ENCODE results near the gene ASIC4.

The ASIC4 gene

GRCh38 chr2:219532378-219532649, 18.0 kb downstream of the ASIC4 start:
- DNase-seq (ENCODE audit: extremely low read depth in 1 of 2, low read depth in 1 of 2): no peak

DNA sequence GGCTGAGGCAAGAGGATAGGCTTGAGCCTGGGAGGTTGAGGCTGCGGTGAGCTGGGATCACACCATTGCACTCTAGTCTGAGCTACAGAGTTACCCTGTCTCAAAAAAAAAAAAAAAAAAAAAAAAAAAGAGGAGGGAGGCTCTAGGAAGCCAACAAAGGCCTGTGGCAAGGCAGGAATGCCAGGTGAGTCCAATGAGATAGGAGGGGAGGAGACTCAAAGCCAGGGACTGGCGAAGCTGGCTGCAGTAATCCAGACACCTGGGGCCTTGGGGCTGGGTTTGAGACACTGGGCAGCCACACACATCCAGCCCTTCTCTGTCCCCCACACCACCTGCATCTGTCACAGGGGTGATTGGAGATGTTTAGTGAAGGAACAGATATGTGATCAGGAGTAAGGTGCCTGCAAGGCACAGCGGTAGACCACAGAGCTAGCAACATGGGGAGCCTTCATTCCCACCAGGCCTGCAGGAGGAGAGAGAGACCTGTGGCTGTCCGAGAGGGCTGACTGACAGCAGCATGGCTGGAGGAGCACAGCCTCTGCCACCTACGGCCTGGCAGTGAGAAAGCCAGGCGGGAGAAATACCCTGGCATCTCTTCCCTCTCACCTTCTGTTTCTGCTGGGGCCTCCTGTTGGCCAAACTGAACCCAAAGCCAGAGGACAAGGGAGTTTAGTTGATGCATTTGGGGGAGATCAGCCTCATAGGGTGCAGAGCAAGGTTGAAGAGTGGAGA, 19.8 kb downstream of the ASIC4 start:
- no peak for DNase-seq (ENCODE audit: extremely low read depth in 1 of 2, low read depth in 1 of 2)

- no peak for DNase-seq (ENCODE audit: extremely low read depth in 1 of 2, low read depth in 1 of 2)
Measured at GRCh38 chr2:219536425-219536824, 22.1 kb downstream of the ASIC4 start.

DNA sequence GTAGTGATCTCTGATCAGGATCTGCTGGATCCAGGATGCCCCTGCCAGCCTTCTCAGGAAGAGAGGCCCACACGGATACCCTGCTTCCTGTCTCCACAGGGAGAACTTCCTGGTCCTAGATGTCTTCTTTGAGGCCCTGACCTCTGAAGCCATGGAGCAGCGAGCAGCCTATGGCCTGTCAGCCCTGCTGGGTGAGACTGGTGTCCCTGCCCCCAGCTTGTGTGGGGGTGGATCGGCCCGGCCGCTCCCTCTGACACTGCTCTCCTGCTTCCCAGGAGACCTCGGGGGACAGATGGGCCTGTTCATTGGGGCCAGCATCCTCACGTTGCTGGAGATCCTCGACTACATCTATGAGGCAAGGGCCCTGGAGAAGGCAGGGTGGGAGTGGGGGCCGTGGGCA, 22.7 kb downstream of the ASIC4 start:
- DNase-seq (ENCODE audit: extremely low read depth in 1 of 2, low read depth in 1 of 2): no peak

DNA sequence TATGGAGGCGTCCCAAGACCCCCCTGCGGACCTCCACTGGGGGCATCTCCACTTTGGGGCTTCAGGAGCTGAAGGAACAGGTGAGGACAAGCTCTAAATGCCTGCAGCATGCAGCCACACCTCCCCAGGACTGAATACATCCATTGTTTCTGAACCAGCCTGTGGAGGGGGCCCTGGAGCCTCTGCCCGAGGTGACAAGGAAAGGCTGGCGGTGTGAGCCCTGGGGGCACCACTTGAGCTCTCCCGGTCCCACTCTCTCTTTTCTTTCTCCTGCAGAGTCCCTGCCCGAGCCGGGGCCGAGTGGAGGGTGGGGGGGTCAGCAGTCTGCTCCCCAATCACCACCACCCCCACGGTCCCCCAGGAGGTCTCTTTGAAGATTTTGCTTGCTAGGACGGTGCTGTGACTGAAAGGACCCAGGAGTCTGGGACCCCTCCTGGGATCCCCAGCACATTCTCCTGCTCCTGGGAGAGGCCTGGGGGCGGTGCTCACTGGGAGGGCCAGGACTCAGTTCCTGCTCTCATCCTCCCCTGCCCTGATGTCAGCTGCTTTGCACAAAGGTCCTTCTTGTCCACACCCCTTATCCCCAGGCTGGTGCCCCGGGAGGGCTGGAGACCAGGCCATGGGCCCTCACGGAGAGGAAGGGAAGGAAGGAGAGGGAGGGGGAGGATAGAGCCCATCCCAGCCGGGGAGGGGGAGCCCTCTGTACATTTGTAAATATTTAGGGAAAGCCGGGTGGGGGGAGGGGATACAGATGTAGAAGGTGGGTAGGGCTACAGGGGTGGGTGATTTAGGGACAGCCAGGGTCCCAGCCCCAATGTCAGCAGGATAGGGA, 23.6 kb downstream of the ASIC4 start:
- no peak for DNase-seq (ENCODE audit: extremely low read depth in 1 of 2, low read depth in 1 of 2)

DNA sequence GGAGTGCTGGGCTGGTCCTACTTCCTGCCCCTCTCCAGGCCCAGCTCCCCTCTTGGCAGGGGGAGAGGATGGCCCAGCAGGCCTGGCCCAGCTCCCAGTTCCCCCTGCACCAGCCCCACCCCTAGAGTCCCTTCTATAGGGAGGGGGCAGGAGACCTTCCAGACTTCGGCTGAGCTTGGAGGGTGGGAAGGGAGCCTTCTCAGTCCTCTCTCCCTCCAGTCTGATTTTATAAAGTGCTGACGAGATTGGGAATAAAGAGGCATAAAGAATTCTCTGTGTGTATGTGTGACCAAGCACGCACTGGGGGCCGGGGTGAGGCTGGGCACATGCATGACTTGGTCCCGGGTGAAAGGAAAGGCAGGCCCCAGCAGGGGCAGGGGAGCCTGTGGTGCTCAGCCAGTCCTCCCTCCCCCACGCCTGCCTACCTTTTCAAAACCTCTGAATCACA, 24.2 kb downstream of the ASIC4 start:
- DNase-seq (ENCODE audit: extremely low read depth in 1 of 2, low read depth in 1 of 2): no peak

DNA sequence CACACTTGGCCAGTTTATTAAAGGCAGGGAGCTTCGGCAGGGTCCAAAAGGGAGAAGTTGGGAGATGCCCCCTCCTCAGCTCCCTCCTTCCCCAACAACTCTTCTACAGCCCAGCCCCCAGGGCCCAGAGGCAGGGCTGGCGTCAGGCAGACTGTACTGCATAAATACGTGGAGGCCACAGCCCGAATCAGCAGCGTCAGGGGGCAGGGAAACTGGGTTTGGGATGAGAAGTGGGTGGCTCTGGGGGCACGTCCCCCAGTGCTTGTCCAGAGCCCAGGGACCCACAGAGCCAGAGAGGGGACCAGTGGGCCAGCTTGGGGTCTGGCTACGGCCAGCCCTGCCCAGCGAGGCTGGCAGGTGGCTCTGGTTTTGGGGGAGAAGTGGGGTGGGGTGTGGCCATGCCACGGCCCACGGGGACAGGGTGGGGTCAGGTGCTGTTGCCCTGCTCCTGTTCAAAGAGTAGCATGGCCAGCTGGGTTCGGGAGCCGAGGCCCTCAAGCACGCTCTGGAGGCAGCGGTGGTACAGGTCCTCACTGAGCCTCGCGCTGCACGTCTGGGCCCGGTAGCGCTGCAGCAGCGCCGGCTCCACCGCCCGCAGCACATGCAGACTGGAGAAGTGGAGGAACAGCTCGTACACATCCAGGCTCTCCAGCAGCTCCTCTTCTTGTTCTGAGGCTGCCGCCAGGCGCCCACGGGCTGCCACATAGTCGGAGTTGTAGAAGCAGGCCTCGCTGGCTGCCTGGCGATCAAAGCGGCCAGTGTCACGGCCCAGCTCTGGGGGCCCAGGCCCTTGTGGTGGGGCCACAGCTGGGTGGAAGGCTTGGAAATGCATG, 24.9 kb downstream of the ASIC4 start:
- no peak for DNase-seq (ENCODE audit: extremely low read depth in 1 of 2, low read depth in 1 of 2)

DNA sequence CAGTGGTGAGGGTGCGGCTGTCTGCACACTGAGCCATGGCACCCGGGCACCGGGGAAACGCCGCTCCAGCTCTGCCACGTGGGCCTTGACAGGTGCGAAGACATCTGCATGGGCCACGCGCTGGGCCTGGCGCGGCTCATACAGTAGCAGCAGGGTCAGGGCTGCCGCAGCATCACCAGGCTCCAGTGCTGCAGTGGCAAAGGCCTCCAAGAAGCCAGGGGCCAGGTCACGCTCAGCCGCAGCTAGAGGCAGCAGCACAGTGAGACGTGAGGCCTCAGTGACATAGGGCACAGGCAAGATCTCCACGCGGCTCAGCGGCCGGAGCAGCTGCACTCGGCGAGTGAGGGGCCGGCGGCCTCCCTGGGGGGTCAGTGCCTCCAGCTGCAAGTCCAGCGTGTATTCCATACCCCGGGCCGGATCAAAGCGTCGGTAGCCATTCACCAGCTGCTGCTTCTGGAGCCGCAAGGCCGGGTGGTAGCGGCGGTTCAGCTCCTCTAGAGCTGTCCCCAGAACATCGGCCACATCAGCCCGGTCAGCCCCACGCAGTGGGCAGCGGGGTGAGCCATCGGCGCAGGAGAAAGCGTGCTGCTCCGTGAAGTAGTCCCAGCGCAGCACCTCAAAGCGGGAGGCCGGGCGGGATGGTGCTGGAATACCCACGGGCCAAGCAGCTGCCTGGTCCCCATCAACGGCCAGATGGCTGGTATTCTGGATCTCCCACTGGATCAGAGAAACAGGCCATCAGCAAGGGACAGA, 25.8 kb downstream of the ASIC4 start:
- DNase-seq (ENCODE audit: extremely low read depth in 1 of 2, low read depth in 1 of 2): no peak

GRCh38 chr2:219540784-219541504, 26.7 kb downstream of the ASIC4 start:
- no peak for DNase-seq (ENCODE audit: extremely low read depth in 1 of 2, low read depth in 1 of 2)

GRCh38 chr2:219541611-219542180, 27.4 kb downstream of the ASIC4 start:
- peak; percentile 70 to 82 for DNase-seq (ENCODE audit: extremely low read depth in 1 of 2, low read depth in 1 of 2)

GRCh38 chr2:219542931-219543595, 28.8 kb downstream of the ASIC4 start:
- DNase-seq (ENCODE audit: extremely low read depth in 1 of 2, low read depth in 1 of 2): no peak

DNA sequence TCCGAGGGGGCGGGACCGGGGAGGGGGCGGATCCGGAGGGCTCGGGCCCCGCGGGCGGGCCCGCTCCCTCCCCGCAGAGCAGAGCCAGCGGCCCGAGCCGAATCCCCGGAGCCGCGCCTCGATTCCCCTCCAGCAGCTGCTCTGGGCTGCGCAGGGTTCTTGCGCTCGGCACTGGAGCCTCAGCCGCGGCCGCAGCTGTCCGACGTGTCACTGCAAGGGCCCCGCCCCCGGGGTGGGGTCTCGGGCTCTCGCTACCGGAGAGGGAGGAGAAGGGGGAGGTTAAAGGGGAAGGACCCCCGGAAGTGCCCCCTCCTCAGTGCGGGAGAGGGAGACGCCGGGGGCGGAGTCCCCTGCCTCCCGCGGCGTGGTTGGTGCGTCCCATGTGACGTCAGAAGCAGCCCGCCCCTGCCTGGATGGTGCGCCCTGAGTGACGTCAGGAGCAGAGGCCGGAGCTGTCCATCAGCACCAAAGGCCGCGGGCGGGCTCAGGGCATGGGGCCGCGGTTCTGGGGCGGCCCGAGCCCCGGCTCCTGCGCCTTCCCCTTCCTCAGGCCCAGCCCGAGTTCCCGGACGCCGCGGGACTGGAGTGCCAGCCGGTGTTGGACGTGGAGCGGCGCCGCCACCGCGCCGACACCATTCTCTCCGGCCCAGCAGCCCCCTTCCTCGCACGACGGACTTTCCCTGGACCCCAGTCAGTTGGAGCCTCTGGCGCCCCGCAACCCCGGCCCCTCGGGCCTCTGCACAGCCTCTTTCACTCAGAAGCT, 29.5 kb downstream of the ASIC4 start, which contains the start of the genes CHPF and TMEM198:
Gene CHPF (minus strand): TSS at position 214 of the 763 bp plus-strand sequence. CDS start 271 bp downstream, outside the sequence.
Gene TMEM198 (plus strand): TSS at position 433 of the 763 bp plus-strand sequence. CDS start 700 bp downstream, outside the sequence.
- peak; percentile 87 to 93 for DNase-seq (ENCODE audit: extremely low read depth in 1 of 2, low read depth in 1 of 2)

DNA sequence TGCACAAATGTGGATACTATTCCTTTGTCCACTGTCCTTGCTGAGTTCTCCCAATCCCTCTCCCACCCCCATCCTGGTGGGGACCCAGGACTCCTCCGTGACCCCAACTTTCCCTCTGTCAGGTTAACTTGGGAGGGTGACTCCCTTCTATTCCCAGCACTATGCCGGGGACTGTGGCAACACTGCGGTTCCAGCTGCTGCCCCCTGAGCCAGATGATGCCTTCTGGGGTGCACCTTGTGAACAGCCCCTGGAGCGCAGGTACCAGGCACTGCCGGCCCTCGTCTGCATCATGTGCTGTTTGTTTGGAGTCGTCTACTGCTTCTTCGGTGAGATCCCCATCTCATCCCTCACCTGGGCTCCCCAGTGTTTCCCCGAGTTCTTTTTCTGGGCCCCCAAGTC, 30.3 kb downstream of the ASIC4 start:
- no peak for DNase-seq (ENCODE audit: extremely low read depth in 1 of 2, low read depth in 1 of 2)

- no peak for DNase-seq (ENCODE audit: extremely low read depth in 1 of 2, low read depth in 1 of 2)
Measured at GRCh38 chr2:219545295-219545942, 31.1 kb downstream of the ASIC4 start.

- no peak for DNase-seq (ENCODE audit: extremely low read depth in 1 of 2, low read depth in 1 of 2)
Measured at GRCh38 chr2:219545943-219546352, 31.7 kb downstream of the ASIC4 start.

DNA sequence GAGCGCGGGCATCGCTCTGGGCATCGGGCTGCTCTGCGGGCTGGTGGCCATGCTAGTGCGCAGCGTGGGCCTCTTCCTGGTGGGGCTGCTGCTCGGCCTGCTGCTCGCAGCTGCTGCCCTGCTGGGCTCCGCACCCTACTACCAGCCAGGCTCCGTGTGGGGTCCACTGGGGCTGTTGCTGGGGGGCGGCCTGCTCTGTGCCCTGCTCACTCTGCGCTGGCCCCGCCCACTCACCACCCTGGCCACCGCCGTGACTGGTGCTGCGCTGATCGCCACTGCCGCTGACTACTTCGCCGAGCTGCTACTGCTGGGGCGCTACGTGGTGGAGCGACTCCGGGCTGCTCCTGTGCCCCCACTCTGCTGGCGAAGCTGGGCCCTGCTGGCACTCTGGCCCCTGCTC, 33.3 kb downstream of the ASIC4 start:
- no peak for DNase-seq (ENCODE audit: extremely low read depth in 1 of 2, low read depth in 1 of 2)

DNA sequence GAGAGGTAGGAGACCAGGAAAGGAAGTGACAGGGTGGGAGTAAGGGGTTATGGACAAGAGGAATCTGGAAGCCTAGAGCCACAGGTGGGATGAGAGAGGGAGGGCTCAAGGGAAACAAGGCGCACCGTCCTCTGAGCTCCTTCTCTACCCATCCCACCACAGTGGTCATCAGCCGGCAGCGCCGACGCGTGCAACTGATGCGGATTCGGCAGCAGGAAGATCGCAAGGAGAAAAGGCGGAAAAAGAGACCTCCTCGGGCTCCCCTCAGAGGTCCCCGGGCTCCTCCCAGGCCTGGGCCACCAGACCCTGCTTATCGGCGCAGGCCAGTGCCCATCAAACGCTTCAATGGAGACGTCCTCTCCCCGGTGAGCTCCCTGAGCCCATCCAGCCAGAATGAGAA, 34.7 kb downstream of the ASIC4 start:
- no peak for DNase-seq (ENCODE audit: extremely low read depth in 1 of 2, low read depth in 1 of 2)

DNA sequence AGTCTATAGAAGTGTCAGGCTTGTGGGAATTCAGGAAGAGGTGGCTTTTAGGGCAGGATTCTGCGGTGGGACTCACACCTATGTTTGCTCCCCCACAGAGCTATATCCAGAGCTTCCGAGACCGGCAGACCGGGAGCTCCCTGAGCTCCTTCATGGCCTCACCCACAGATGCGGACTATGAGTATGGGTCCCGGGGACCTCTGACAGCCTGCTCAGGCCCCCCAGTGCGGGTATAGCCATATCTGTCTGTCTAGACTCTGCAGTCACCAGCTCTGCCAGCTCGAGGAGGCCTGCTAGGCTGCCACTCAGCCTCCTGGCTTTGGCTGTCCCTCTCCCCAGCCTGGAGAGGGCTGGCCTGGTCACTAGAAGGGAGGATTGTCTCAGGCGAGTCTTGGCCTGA, 35.3 kb downstream of the ASIC4 start:
- no peak for DNase-seq (ENCODE audit: extremely low read depth in 1 of 2, low read depth in 1 of 2)
